ENCODE data around the gene HIVEP2. TPM values are rescaled to one million over a fixed set of nuclear protein-coding genes. Genes with fewer than 3 reads are reported as not detected.

The HIVEP2 gene
- total and polyA plus RNA-seq, 2 of the 4 experiments (the other 2 are of a cell fraction) = 4.3 to 11.3 TPM

DNA sequence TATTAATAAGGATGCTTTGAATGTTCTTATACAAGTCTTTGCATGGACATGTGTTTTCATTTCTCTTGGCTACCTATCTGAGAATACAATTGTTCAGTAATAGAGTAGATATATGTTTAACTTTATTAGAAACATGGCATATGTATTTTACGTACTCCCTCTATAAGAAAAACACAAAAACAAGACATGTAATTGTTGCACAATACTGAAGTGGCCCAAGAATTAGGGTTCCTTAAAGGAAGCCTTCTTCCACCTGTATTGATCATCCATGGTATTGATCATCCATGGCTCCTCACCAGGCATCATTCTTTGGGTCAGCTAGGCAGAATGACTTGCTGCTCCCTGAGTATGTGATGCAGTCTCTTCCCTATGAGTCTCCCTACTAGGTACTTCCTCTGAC is 20.2 kb upstream of the HIVEP2 start:
- H2BK15ac ChIP-seq (ENCODE audit: low read depth, low read length) = no peak overlapping the region
- no peak overlapping the region for H3K4me2 ChIP-seq (ENCODE audit: low read depth, low read length)
- no peaks in the 10 kb centered on the region for H3K36me3 ChIP-seq (ENCODE audit: control insufficient read depth, insufficient read depth, low read length)
- in situ Hi-C loops (cut with MboI; ENCODE audit: low sequenced_read_pairs) = no loop called here
- no TSS peak for BruUV-seq (replicated peaks)
- no peaks in the 10 kb centered on the region for H4K20me1 ChIP-seq (ENCODE audit: insufficient read depth, low read length)
- no peak overlapping the region for H3K18ac ChIP-seq (ENCODE audit: low read depth, low read length)
- no peak overlapping the region for H2AK9ac ChIP-seq (replicated peaks; ENCODE audit: low read depth, low read length, poor library complexity)
- H3K27ac ChIP-seq (ENCODE audit: insufficient read depth, low read length) = no peak overlapping the region
- H3K14ac ChIP-seq (replicated peaks; ENCODE audit: low read depth, low read length) = no peak overlapping the region
- ChIA-PET POLR2A (ENCODE audit: unreplicated experiment) (no interaction called here), CTCF (no interaction called here)
- H2BK20ac ChIP-seq (ENCODE audit: low read depth, low read length) = no peak overlapping the region
- no peak overlapping the region for H3K4me3 ChIP-seq (ENCODE audit: insufficient read depth, low read depth, low read length)
- no peak overlapping the region for H4K8ac ChIP-seq (ENCODE audit: low read depth in 2 of 2, low read length in 2 of 2)
- no peaks in the 10 kb centered on the region for H3K4me1 ChIP-seq (ENCODE audit: control insufficient read depth, insufficient read depth, low read length)
- no peaks in the 10 kb centered on the region for H3K79me1 ChIP-seq (ENCODE audit: low read depth in 1 of 2, low read length in 2 of 2)
- DNase-seq = no peak
- no peak overlapping the region for H3K23ac ChIP-seq (ENCODE audit: low read depth, low read length)
- H2BK5ac ChIP-seq (ENCODE audit: low read depth, low read length, poor library complexity, severe bottlenecking) = no peak overlapping the region
- dilution Hi-C loops (cut with HindIII; ENCODE audit: low sequenced_read_pairs, unreplicated experiment) = no loop called here
- no peak overlapping the region for H3K4ac ChIP-seq (ENCODE audit: low read depth, low read length)
- intact Hi-C loops (cut with micrococcal nuclease) = no loop called here
- TF ChIP-seq RFX5 (IDR thresholded peaks at IDR 0.05; ENCODE audit: low read depth, low read length) = no peak
- no peak for TF ChIP-seq FOS (IDR thresholded peaks at IDR 0.05; ENCODE audit: low read depth, low read length)
- TF ChIP-seq RCOR1 (IDR thresholded peaks at IDR 0.05; ENCODE audit: insufficient replicate concordance, low read length) = no peak
- TF ChIP-seq CHD1 (IDR thresholded peaks at IDR 0.05; ENCODE audit: low read depth, low read length) = no peak
- peak; percentile 82 for TF ChIP-seq CEBPB (IDR thresholded peaks at IDR 0.05; ENCODE audit: low read depth, low read length)
- no peak overlapping the region for H4K5ac ChIP-seq (ENCODE audit: low read depth, low read length)
- H3K56ac ChIP-seq (ENCODE audit: extremely low read depth, insufficient read depth, low read length) = no peak overlapping the region
- ATAC-seq (ENCODE audit: low read depth) = no peak
- H3K9me3 ChIP-seq (ENCODE audit: control insufficient read depth, insufficient read depth, low read length) = no peaks in the 10 kb centered on the region
- no peak overlapping the region for H4K91ac ChIP-seq (ENCODE audit: insufficient read depth, low read depth, low read length)
- H3K9ac ChIP-seq (ENCODE audit: low read depth, low read length) = no peak overlapping the region
- H2AFZ ChIP-seq (replicated peaks; ENCODE audit: low read length, poor library complexity) = no peak overlapping the region
- H3K9me1 ChIP-seq (ENCODE audit: insufficient read depth, low read length) = no peaks in the 10 kb centered on the region
- no peaks in the 10 kb centered on the region; the same call in 1 of the 2 replicates for H3K27me3 ChIP-seq (ENCODE audit: control insufficient read depth, insufficient read depth, low read length)
- no peak overlapping the region for H2BK120ac ChIP-seq (ENCODE audit: low read depth, low read length)
- no CpG with 5 or more reads among the region's 1 CpG for WGBS, 2 experiments (ENCODE audit: extremely low coverage in 2 of 2, insufficient read length in 1 of 2)
- no peak overlapping the region for H2AK5ac ChIP-seq (ENCODE audit: low read depth, low read length)
